ENCODE data around the gene SMTNL1.

The SMTNL1 gene, protein sequence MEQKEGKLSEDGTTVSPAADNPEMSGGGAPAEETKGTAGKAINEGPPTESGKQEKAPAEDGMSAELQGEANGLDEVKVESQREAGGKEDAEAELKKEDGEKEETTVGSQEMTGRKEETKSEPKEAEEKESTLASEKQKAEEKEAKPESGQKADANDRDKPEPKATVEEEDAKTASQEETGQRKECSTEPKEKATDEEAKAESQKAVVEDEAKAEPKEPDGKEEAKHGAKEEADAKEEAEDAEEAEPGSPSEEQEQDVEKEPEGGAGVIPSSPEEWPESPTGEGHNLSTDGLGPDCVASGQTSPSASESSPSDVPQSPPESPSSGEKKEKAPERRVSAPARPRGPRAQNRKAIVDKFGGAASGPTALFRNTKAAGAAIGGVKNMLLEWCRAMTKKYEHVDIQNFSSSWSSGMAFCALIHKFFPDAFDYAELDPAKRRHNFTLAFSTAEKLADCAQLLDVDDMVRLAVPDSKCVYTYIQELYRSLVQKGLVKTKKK

DNA sequence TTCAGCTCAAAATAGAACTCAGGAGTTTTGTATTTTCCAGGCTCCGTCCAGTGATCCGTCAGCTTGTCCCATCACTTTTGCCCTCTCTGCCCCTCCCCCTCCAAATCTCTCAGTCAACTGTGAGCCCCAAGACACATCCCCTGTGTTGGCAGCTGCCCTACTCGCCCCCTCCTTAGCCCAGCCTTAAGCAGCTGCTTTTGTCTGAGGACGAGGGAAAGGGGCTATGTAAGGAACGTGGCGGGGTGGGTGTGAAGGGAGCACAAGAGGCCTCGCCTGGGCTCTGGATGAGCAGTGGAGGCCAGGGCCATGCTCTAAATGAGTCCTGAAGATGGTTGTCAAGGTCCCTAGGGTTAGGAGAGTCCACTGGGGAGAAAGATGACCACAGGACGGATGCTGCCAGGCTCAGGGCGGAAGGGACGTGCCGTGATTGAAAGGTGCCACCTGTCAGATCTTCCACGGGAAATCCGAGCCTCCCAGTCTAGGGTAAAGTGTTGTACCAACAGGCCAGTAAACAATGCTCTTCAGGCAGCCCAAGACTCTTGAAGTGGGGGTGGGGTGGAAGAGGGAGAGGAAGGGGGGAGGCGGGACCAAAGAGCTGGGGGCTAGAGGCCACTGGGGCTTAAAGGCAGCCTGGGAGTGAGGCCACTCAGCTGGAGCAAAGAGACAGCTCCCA lies at the start of gene SMTNL1:
Gene SMTNL1, plus strand, starts transcription at position 649 of the 673 bp plus-strand sequence. CDS start 5,048 bp downstream, outside the sequence.
- no peak for DNase-seq

DNA sequence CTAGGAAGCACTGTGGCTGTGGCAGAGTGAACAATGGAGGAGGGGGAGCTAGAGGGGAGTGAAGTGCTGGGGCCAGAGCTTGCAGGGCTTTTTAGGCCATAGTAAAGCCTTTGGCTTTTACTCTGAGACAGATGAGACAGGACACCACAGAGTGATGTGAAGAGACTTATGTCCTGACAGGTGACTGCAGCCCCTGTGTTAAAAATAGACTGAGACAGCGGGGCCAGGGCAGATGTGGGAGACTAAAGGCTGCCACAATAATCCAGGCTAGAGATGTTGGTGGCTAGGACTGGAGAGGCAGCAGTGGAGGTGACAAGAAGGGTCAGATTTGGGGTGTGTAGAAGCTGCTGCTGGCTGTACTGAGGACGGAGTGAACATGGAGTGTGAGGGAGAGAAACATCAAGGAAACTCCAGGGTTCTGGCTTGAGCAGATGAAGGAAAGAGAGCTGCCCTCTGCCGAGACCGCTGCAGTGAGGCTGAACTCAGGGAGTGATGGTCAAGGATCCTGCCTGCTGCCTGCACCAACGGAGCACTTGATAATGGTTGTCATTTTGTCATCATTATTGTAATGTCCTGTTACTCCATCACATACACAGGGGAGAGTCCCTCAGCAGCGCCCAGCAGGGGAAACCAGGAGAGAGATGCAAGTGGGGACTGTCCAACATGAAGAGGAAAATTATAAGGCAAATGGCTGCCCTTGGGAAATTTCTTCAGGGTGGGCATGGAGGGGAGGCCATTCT lies 49.3 kb upstream of the SMTNL1 start:
- DNase-seq: no peak

DNA sequence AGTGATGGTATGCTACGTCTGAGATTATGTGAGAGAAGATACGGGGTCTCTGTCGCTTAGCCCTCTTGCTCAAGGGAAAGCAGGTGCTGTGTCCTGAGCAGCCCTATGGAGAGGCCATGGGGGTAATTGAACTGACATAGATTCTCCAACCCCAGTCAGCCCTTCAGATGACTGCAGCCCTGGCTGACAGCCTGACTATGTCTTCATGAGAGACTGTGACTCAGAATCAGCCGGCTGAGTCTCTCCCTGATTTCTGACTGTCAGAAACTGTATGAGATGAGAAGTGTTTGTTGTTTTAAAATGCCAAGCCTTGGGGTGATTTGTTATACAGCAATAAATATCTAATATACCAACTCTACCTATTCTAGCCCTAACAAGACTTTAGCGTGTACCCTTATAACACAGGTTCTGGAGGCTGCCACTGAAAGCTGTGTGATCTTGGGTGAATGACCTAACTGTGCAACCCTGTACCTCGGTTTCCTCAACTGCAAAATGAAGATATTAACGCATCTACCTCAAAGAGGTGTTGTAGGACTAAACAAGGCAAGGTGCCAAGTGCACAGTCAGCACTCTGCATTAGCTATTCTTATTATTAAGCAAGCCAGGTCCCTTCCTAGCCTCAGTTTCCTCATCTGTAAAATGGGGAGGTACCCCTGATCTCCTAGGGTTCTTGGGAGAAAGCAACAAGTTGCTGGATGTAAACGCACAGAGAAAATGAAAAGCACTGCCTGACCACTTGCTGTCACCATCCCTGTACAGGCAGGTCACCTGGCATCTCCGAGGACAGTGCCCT lies 46.7 kb upstream of the SMTNL1 start:
- no peak for DNase-seq

DNA sequence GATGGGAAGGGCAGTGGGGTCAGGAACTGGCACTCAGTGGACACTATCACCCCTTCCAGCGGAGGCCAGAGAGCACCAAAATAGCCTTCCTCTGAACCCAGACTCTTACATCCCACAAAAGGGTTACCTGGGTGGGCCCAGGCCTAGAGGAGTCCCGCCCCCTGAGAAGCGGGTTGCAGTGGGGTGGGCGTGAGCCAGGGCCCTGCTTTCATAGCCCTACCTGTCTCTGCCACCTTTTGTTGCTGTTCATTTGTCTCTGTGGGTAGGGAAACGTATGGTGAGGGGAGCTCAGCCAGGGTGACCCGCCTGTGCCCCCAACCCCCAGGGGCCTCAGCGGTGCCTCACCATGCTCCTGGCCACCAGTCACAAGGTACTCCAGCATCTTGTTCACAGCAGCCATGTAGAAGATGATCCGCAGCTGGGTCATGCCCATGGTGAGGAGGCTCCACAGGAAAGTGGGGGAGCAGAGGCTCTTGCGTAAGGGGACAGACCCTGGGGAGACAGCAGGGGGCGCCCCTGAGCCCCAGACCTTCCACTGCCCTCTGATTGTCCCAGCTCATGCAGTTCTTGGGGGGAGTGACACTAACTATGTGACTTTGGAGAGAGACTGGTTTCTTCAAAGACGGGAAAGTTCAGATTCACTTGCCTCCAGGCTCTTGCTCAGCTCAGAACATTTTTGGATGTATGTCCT lies 45.9 kb upstream of the SMTNL1 start:
- no peak for DNase-seq

DNA sequence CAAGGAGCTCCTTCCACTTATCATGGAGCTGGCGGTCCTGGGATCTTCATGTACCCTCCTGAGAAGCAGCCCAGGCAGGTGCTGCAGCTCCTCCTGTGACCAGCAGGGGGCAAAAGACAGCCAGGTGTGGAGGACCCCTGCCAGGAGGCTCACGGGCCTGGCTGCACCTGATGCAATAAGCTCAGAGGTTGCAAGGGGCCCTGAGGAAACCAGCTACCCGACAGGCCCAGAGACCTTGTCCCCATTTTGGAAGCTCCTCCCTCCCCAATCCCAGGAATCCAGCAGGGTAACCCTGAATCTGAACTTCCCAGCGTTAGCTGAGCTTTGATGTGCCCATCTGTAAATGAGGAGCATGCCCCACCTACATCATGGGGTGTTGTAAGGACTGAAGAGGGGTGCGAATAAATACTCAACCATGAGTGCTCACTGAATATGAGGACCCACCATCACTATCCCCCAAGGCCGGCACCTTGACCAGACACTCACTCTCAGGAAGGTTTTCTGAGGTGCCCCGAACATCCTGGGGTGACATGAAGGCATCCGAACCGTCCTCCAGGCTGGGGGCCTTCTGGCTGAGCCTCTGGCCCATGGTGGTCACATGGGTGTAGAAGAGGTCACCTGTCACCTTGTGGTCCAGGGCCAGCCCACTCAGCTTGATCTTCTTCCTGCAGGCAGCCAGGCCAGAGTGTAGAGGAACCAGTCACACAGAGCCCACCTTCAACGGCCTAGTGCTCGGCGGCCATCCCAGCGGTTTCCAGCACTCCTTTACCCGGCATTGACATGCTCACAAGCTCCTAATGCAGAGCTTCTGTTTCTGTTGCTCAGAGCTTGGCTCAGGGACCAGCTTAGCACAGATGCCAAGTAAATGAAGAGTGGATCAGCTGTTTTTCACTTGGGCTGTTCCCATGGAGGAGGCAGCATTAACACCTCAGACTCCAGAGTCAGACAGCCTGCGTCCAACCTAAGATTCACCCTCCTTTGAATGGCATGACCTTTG lies 43.6 kb upstream of the SMTNL1 start:
- peak; percentile 83 for DNase-seq

DNA sequence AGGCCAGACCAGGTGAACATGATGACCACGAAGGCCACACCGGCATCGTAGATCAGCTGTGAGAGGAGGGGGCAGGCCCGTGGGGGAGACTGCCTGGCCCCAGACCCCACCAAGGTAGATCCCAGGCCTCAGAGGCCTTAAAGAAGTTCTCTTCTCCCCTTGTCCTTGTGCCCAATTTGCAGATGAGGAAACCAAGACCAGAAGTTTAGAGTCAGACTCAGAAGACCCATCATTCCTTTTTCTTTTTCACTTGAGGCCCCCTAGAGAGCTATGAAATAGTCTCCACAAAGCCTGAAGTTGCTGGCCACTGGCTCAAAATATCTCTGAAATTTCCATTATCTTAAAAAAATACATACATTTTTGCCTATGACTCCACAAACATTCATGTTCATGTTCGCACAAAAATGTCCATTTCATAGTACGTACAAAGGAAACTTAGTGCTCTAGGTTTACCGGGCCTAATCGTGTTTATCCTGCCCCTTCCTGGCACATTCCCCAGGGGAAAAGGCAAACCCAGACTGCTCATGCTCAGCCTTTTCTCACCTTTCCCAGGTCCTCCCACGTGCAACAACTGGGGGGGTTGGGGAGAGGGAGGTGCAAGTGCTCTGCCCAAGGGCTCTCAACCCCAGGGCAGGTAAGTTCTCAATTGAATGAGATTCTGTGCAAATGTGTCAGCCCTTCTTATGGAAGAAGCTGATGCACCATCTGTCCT lies 41.1 kb upstream of the SMTNL1 start:
- no peak for DNase-seq

DNA sequence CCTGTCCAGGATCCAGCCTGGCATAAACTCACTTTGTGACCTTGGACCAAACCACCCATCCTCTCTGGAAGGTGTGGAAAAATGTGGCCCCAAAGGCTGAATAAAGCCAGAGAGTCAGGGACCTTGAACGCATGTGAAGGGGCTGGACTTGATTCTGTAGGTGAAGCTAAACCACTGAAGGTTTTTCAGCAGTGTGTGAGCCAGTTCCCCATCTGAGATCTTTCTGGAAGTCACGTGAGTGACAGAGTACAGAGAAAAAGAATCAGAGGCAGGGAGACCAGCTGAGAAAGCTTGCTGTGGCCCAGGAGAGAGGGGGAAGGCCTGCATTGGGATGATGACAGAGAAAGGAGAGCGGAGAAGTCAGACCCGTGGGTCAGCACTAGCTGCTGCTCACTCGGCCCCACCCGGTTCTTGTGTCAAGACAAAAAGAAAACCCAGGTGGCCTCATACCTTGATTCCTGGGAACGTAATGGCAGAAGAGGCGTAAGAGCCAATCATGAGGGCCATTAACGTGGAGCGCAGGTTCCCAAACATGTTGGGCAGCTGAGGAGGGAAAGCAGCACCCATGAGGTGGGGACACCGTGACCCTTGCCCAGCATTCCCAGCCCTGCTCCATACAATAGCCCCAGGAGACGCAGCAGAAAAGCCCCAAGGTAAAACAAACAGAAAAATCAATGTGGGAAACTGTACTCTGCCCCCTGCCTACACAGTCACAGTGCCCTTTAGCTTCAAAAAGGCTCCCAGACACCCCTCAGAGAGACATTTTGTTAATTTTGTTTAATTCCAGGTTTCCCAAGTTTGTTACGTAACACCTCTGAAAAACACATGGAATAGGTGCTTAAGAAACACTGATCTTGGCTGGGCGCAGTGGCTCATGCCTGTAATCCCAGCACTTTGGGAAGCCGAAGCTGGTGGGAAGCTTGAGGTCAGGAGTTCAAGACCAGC lies 39.8 kb upstream of the SMTNL1 start:
- DNase-seq: no peak

DNA sequence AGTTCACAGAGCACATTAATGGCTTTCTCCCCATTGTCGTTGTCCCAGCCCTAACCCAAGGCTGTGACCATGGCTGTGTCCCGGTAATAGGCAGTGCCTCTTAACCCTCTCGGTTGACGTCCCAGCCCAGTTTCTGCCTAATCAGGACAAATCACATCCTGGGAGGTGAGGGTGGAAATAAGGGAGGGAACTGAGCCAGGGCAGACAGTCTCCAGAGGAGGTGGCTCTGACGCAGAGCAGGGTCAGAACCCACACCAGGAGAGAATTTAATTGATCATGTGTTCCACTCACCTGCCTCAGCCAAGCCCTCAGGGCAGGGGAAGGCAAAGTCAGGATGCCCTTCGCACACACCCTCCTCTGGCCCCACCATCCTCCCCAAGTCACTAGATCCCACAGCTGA lies 38.9 kb upstream of the SMTNL1 start:
- no peak for DNase-seq

DNA sequence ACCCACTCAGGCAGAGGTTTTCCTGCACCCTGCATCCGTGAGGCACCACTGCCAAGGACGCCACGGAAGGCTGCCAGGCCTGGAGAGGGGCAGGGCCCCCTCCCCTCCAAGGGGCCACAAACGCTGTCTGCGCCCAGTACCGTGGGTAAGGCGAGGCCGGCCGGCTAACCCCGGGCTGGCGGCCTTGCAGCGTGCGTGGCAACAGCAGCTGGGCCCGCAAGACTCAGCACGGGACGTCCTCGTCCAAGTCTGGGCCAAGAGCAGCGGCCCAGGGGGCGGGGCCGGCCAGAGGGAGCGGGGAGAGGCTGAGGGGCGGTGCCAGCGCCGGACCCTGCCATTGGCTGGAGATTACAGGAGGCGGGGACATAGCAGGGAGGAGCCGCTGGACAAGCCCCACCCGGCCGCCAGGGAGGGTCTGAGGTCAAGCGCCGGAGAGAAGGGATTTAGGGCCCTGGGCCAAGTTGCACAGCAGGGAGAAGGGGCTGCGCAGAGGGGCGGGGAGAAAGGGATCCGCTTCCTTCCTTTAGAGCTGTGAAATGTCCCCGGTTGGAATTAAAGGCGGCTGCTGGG lies 37.9 kb upstream of the SMTNL1 start:
- peak; percentile 94 for DNase-seq

DNA sequence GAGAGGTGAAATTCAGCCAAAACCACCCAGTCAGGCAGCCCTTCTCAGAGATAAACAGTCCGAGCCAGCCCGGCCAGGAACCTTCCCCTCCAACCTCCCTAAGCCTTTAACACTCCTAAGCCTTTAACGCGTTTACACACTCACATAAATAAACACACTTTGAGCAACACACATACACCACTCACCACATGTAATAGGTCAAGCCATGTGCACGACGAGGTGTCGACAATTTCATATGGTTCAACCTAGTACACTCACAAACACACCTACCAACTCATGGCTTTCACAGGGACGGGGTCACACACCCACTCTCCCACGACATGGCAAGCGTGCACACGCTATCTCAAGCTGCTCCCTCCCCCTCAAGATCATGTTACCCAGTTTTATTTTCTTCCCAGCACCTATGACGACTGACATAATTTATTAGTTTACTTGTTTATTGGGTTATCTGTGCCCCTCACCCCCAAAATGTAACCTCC lies 37.4 kb upstream of the SMTNL1 start:
- no peak for DNase-seq

DNA sequence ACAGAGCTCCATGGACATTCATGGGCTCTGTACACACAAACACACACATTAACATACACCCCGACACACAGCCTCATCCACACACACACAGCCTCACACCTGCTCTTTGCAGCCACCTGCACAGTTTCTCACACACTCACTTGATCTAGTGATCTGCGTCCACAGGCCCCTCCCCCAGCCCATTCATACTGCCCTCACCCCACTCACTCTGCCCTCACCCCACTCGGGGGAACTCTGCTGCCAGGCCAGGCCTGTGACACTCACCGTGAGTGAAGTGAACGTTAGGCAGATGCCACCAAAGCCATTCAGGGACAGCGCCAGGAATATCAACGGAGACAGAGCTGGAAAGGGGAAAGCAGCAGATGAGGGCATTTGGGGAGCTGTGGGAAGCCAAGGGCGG lies 36.9 kb upstream of the SMTNL1 start:
- no peak for DNase-seq

DNA sequence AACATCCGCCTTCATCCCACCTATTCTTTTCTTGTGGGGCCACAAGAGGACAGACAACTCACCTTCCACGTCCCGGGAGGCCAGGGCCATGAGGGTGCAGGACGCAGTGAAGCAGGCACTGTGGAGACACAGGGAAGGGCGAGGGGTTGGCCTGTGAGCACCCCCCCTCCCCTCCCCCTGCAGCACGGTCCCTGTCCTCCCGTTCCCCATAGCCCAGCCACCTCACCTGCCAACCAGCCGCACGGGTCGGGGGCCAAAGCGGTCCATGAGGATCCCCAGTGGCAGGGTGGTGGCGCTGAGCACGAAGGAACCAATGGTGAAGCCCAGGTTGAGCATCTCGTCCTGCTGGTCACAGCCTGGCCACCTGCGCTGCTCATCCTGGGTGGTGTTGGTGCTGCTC lies 36.5 kb upstream of the SMTNL1 start:
- no peak for DNase-seq

DNA sequence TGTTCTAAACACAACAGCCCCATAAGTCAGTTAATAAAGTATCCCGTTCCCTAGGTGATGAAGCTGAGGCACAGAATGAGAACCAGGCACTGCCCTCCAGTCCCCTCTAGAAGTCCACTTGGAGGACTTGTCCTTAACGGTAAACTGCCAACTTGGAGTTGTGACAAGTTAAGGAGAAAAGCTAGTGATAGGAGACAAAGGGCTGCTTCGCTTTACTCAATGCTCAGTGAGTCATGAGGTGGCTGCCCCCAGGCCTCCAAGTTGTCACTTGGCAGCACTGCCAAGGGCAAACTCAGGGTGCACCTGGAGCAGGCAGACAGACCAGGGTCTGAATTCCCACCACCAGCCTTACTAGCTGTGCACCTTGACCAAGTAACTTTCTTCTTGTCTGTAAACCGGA lies 35.4 kb upstream of the SMTNL1 start:
- DNase-seq: no peak

DNA sequence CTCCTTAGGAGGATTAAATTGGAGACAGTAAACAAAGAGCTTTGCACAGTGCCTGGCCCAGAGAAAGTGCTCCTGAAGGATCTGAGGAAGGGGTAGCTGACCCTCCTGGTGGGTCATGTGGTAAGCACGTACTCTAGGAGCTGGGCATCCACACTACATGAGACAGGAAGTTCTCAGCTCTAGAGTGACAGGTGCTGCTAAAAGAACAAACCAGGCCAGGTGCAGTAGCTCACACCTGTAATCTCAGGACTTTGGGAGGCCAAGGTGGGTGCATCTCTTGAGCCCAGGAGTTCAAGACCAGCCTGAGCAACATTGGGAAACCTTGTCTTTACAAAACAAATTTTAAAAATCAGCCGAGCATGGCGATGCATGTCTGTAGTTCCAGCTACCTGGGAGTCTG lies 35.0 kb upstream of the SMTNL1 start:
- no peak for DNase-seq

DNA sequence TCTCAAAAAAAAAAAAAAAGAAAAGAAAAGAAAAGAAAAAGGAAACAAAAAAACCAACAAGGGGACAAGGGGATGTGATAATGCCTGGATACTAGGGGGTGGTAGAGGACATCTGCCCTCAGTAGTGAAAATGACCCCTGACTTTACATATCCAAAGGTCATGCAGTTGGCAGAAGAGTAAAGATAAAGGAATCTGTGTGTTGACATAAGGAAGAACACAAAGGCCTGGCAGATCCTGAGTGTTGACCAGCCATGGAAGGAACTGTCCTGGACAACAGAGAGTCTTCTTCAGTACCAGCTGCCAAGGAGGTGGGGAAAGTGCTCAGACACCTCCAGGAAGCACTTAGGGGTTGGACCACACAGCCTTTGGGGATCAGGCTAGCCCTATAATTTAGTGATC lies 34.5 kb upstream of the SMTNL1 start:
- no peak for DNase-seq

DNA sequence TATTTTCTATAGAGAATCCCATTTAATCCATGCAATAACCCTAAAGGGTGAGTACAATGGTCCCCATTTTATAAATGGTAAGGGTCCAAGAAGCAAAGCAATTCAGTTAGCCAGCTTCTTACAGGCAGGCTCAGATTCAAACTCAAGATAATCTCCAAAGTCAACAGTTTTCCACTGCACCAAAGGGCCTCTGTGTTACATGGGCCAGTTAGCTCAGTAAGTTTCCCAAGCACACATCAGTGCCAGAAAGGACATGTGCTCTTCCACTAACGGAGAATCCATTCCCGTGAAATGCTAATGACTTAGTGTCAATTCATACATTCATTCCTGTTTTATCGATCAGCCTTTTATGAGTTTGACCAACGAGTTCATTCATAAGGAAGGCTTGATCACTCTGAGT lies 32.9 kb upstream of the SMTNL1 start:
- no peak for DNase-seq

DNA sequence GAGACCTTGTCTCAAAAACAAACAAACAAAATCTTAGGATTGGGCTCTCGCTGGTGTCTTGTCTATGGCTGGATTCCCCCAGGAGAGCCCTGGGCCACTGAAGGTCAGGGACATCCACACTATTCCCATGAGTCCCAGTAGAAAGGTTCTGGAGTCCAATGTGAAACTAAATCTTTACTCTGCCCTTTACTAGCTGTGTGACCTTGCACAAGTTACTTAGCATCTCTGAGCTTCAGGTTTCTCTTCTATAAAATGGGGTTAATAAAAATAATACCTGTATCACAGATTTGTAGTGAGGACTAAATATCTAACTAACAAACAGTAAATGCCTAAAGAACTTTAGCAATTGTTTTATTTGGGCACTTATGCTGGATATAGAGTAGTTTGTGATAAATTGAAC lies 30.9 kb upstream of the SMTNL1 start:
- DNase-seq: no peak

Data from 8988T (cell line).